ENCODE measurements around the gene WDR41.

- TF ChIP-seq SNAI2 (CRISPR knock-in tag; IDR thresholded peaks at IDR 0.05) (no peak), ZC3H10 (CRISPR knock-in tag; IDR thresholded peaks at IDR 0.05) (no peak), BACH2 (CRISPR knock-in tag; IDR thresholded peaks at IDR 0.05; ENCODE audit: borderline replicate concordance) (no peak), ZFP3 (CRISPR knock-in tag; IDR thresholded peaks at IDR 0.05) (no peak)
- TF ChIP-seq, protein P1, sequence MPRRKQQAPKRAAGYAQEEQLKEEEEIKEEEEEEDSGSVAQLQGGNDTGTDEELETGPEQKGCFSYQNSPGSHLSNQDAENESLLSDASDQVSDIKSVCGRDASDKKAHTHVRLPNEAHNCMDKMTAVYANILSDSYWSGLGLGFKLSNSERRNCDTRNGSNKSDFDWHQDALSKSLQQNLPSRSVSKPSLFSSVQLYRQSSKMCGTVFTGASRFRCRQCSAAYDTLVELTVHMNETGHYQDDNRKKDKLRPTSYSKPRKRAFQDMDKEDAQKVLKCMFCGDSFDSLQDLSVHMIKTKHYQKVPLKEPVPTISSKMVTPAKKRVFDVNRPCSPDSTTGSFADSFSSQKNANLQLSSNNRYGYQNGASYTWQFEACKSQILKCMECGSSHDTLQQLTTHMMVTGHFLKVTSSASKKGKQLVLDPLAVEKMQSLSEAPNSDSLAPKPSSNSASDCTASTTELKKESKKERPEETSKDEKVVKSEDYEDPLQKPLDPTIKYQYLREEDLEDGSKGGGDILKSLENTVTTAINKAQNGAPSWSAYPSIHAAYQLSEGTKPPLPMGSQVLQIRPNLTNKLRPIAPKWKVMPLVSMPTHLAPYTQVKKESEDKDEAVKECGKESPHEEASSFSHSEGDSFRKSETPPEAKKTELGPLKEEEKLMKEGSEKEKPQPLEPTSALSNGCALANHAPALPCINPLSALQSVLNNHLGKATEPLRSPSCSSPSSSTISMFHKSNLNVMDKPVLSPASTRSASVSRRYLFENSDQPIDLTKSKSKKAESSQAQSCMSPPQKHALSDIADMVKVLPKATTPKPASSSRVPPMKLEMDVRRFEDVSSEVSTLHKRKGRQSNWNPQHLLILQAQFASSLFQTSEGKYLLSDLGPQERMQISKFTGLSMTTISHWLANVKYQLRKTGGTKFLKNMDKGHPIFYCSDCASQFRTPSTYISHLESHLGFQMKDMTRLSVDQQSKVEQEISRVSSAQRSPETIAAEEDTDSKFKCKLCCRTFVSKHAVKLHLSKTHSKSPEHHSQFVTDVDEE (CRISPR knock-in tag; IDR thresholded peaks at IDR 0.05), result no peak
- TF ChIP-seq, protein P2, sequence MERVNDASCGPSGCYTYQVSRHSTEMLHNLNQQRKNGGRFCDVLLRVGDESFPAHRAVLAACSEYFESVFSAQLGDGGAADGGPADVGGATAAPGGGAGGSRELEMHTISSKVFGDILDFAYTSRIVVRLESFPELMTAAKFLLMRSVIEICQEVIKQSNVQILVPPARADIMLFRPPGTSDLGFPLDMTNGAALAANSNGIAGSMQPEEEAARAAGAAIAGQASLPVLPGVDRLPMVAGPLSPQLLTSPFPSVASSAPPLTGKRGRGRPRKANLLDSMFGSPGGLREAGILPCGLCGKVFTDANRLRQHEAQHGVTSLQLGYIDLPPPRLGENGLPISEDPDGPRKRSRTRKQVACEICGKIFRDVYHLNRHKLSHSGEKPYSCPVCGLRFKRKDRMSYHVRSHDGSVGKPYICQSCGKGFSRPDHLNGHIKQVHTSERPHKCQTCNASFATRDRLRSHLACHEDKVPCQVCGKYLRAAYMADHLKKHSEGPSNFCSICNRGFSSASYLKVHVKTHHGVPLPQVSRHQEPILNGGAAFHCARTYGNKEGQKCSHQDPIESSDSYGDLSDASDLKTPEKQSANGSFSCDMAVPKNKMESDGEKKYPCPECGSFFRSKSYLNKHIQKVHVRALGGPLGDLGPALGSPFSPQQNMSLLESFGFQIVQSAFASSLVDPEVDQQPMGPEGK (CRISPR knock-in tag; IDR thresholded peaks at IDR 0.05; ENCODE audit: borderline replicate concordance), result no peak
- TF ChIP-seq, protein P3, sequence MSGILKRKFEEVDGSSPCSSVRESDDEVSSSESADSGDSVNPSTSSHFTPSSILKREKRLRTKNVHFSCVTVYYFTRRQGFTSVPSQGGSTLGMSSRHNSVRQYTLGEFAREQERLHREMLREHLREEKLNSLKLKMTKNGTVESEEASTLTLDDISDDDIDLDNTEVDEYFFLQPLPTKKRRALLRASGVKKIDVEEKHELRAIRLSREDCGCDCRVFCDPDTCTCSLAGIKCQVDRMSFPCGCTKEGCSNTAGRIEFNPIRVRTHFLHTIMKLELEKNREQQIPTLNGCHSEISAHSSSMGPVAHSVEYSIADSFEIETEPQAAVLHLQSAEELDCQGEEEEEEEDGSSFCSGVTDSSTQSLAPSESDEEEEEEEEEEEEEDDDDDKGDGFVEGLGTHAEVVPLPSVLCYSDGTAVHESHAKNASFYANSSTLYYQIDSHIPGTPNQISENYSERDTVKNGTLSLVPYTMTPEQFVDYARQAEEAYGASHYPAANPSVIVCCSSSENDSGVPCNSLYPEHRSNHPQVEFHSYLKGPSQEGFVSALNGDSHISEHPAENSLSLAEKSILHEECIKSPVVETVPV (CRISPR knock-in tag; IDR thresholded peaks at IDR 0.05), result no peak
Measured at GRCh38 chr5:77418601-77419581, 73.2 kb downstream of the WDR41 start.

All from SK-N-SH treated with all-trans-retinoic acid at 6 μM for 48 hours (cell line).